GM12891 (cell line): Measurements from ENCODE around the gene SAMD3.
A peak's percentile ranks its signal among the peaks of the same experiment; 100 is the strongest.
"Not testable (repeated sequence)": the region's sequence is repeated elsewhere in the genome, so short reads cannot be mapped to it uniquely, and the experiment has no call there.

Experiments
- DNase-seq: peaks from one replicate; pipeline ENCODE4 v3.0.0; 2011; ENCODE audit warnings: low spot score; ENCODE audit not compliant: insufficient read length
- FAIRE-seq: peaks from 2 replicates; lab custom pipeline; 2011; peaks lifted over from hg19 to GRCh38; lab: Jason Lieb, UNC
- PAX5 ChIP-seq: IDR thresholded peaks from 2 replicates; pipeline ENCODE4 v1.6.1; 2011; ENCODE audit warnings: low read length, moderate library complexity, mild to moderate bottlenecking; ENCODE audit not compliant: insufficient read depth, severe bottlenecking
- POLR2A ChIP-seq: IDR thresholded peaks from 2 replicates; pipeline ENCODE4 v1.6.1; 2011; ENCODE audit warnings: low read depth, low read length, control low read depth
- POLR2AphosphoS5 ChIP-seq: IDR thresholded peaks from 2 replicates; pipeline ENCODE4 v1.6.1; 2011; ENCODE audit warnings: low read depth, low read length, control low read depth
- POU2F2 ChIP-seq: IDR thresholded peaks from 2 replicates; pipeline ENCODE4 v1.6.1; 2011; ENCODE audit warnings: low read depth, mild to moderate bottlenecking, control low read depth, low read length, moderate library complexity
- SPI1 ChIP-seq: IDR thresholded peaks from 2 replicates; pipeline ENCODE4 v1.6.1; 2011; ENCODE audit warnings: low read depth, low read length, control low read depth
- TAF1 ChIP-seq: IDR thresholded peaks from 2 replicates; pipeline ENCODE4 v1.6.1; 2011; ENCODE audit warnings: low read depth, low read length, control low read depth

SAMD3 gene

DNA sequence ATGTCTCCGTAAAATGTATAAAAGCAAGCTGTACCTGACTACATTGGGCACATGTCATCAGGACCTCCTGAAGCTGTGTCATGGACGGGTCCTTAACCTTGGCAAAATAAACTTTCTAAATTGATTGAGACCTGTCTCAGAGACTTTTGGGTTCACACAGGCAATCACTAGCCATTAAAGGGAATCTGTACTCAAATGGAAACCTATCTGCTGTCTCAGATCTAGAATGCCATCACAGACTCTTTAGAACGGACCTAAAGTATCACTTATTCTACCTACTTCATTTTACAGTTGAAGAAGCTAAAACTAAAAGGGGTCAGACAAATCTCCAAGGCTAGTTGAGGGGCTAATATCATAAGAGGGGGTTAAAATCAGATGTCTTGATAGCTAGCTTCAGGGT lies 11.1 kb downstream of the SAMD3 start:
- TF ChIP-seq SPI1 (no peak), TAF1 (no peak), POLR2AphosphoS5 (no peak), POU2F2 (no peak), POLR2A (no peak), PAX5 (no peak)
- DNase-seq: no peak
- FAIRE-seq: no peak

GRCh38 chr6:130207979-130208649 lies 14.6 kb downstream of the SAMD3 start:
- TF ChIP-seq POLR2AphosphoS5 (no peak), POU2F2 (no peak), POLR2A (no peak)
- DNase-seq: no peak
- no peak for FAIRE-seq

DNA sequence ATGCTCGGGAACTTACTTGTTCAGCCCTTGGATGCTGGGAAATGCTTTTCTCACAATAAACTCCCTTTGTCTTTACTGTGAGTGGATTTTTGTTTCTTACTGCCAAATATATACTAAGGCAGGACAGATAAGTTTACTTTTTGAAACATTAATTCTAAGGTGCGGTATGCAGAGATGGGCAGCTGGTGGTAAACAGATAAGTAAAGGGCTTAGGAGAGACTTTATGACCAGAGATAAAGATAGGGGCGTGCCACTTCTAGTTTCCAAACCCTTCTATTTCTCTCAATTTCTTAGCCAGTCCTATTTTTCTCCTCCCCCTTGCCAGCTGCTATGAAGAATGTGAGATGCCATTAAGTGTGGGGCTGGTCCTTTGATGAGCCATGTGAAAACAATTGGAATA lies 16.3 kb downstream of the SAMD3 start:
- FAIRE-seq: no peak
- no peak for DNase-seq
- TF ChIP-seq POU2F2: no peak
- no peak for TF ChIP-seq SPI1
- TF ChIP-seq POLR2AphosphoS5: no peak
- TF ChIP-seq POLR2A: no peak
- TF ChIP-seq PAX5: no peak
- no peak for TF ChIP-seq TAF1

DNA sequence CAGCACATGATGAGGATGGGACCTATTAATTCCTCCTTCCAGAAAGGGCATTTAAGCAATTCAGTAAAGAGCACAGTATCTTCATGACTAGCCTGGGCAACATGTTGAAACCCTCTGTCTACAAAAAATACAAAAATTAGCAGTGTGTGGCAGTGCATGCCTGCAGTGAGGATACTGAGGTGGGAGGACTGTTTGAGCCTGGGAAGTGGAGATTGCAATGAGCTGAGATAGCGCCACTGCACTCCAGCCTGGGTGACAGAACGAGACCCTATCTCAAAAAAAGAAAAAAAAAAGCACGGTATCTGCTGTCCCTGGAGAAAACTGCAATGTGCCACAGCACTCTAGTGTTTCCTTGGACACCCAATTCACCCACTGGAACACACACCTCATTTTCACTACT lies 18.4 kb downstream of the SAMD3 start:
- TF ChIP-seq POU2F2 (no peak), PAX5 (no peak), POLR2A (no peak), SPI1 (no peak), POLR2AphosphoS5 (no peak), TAF1 (no peak)
- no peak for FAIRE-seq
- no peak for DNase-seq

DNA sequence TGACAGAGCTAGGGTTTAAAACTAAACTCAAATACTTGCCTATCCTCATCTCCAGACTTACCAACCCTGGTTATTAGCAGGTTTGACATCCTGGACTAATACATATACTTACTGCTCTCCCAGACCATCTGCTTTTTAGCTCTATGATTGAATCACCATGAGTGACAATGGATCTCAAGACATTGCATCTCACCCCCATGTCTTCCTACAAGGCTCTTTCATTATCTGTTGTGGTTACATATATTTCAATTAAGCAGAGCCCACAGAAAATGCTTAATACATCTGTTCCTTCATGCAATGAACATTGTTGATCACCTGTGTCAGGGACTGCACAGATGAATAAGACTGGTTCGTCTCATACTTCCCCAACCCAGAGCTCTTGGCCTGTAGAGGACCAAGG lies 19.4 kb downstream of the SAMD3 start:
- DNase-seq (no peak), FAIRE-seq (peak; percentile 38)
- TF ChIP-seq SPI1: no peak
- TF ChIP-seq TAF1: no peak
- no peak for TF ChIP-seq POU2F2
- no peak for TF ChIP-seq PAX5
- TF ChIP-seq POLR2A: no peak
- TF ChIP-seq POLR2AphosphoS5: no peak

- TF ChIP-seq POU2F2 (no peak), POLR2AphosphoS5 (no peak), POLR2A (no peak), TAF1 (no peak), SPI1 (no peak), PAX5 (no peak)
- DNase-seq: no peak
- peak; percentile 45 for FAIRE-seq
Observed at GRCh38 chr6:130202782-130203181, 20.0 kb downstream of the SAMD3 start.

DNA sequence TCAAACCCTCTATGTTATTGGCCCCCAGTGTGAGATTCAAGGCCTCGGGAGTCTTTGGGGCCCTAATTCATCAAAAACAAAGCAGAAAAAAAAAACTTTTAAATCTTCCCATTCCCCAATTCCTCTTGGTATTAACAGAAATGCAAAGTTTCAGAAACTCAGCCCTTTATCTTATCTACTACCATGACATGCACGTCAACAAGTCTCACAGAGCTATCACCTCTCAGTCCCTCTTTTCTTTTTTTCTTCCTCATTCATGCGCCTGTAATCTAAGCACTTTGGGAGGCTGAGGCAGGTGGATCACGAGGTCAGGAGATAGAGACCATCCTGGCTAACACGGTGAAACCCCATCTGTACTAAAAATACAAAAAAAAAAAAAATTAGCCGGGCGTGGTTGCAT lies 22.7 kb downstream of the SAMD3 start:
- FAIRE-seq (no peak), DNase-seq (no peak)
- TF ChIP-seq POLR2A (no peak), SPI1 (no peak), POLR2AphosphoS5 (no peak), POU2F2 (no peak), TAF1 (no peak), PAX5 (no peak)

GRCh38 chr6:130198483-130199035 lies 24.2 kb downstream of the SAMD3 start:
- no peak for DNase-seq
- no peak for FAIRE-seq
- TF ChIP-seq TAF1: no peak
- no peak for TF ChIP-seq POLR2AphosphoS5
- TF ChIP-seq PAX5: no peak
- TF ChIP-seq POU2F2: no peak
- TF ChIP-seq SPI1: no peak
- TF ChIP-seq POLR2A: no peak

GRCh38 chr6:130197816-130198482 lies 24.8 kb downstream of the SAMD3 start:
- DNase-seq, FAIRE-seq: not testable (repeated sequence)

GRCh38 chr6:130194434-130194833 lies 28.3 kb downstream of the SAMD3 start:
- not testable (repeated sequence) for FAIRE-seq, DNase-seq
